DLD1 (cell line): ENCODE results near the gene MAST2.
"Not testable (repeated sequence)": the region's sequence is repeated elsewhere in the genome, so short reads cannot be mapped to it uniquely, and the experiment has no call there.

ENCODE experiments used
- in situ Hi-C: cut with HindIII; loops from 2 replicates; pipeline ENCODE4 v1.10.0; 2017; ENCODE audit warnings: low sequenced_read_pairs

The MAST2 gene

DNA sequence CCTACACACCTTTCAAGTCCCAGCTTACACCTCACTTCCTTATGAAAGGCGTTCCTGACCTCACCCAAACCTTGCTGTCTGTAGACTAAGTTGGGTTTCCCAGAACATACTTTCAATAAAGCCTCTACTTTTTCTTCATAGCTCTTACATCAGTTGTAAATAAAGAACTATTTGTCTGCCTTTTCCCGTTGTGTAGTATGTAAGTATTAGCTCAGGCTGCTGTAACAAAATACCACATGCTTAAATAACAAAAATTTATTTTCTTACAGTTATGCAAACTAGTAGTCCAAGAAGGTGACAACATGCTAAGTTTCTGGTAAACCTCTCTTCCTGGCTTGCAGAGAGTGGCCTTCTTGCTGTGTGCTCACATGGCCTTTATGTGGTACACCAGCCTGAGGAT is 86.7 kb downstream of the MAST2 start:
- in situ Hi-C loops: no loop called here

DNA sequence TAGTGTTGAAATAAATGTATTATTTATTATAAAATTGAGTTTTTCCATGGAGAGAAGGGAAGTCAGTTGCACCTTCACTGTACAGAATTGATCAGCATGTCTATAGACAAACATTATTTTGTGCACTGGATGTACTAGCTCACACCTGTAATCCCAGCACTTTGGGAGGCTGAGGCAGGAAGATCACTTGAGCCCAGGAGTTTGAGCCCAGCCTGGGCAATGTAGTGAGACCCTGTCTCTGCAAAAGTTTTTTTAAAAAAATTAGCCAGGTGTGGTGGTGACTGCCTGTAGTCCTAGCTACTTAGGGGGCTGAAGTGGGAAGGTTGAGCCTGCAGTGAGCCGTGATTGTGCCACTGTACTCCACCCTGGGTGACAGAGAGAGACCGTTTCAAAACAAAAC is 87.7 kb downstream of the MAST2 start:
- in situ Hi-C loops: no loop called here

GRCh38 chr1:45892068-45892785 is 88.8 kb downstream of the MAST2 start:
- in situ Hi-C loops: no loop called here

GRCh38 chr1:45894331-45894730 is 90.9 kb downstream of the MAST2 start:
- in situ Hi-C loops: no loop called here

- in situ Hi-C loops: no loop called here
Measured at GRCh38 chr1:45894921-45895320, 91.5 kb downstream of the MAST2 start.

GRCh38 chr1:45895406-45895805 is 92.0 kb downstream of the MAST2 start:
- in situ Hi-C loops: no loop called here

GRCh38 chr1:45906883-45907282 is 103.5 kb downstream of the MAST2 start:
- in situ Hi-C loops: no loop called here

DNA sequence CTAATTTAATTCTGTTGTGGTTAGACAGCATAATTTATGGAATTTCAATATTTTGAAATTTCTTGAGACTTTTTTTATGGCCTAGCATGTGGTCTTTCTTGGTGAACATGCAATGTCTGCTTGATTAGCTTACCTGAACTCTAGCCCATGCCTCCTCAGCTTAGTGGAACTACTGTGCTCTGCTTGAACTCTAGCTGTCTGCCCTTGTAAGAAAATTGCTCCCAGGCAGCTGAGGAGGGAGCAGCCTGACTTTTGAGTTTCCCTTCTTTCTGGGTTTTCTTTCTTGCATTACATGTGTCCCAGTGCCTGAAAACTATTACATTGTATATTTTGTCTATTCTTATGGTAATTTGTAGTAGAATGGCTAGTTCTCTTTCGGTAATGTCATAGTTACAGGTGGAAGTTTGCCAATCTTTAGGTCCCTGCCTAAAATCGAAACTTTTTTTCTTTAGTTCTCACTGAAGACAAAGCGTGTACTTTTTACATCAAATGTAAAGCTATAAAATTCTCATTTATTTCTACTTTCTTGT is 105.3 kb downstream of the MAST2 start:
- in situ Hi-C loops: no loop called here

DNA sequence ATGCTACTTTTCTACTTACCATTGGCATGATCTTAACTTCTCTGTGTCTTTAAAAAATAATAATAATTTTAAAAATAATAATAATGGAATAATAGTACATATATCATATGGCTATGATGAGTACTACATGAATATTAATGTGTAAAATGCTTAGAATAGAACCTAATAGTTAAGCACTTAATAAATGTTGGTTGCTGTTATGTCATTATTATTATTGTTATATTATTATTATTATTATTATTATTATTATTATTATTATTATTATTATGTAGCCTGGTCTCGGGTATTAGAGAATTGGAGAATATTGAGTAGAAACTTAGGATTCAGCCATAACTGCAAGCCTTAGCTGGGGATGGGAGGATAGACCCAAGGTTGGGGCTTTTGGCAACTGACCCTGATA is 108.2 kb downstream of the MAST2 start:
- in situ Hi-C loops: no loop called here

DNA sequence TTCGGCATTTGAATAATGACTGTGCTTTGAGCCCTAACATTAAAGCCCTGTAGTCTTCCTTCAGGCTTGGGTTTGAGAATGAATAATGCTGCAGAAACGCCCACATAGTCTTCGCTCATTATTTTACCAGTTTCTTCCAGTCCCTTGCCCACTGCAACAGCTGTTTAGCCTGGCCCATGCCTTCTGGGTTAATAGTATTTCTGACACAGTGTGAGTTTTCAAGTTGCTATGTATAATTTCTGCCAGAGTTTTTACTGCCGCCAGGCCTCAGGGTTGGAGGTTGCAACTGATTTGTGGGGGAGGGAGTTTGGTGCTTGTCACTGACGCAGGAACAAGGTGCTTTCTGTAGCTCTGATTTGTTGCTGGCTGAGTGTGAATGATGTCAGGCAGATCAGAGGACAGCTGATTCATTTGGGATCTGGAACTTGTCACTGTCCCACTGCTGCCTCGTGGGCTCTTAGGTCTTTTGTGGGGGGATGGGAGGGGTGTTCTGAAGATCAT is 109.8 kb downstream of the MAST2 start:
- in situ Hi-C loops: no loop called here

DNA sequence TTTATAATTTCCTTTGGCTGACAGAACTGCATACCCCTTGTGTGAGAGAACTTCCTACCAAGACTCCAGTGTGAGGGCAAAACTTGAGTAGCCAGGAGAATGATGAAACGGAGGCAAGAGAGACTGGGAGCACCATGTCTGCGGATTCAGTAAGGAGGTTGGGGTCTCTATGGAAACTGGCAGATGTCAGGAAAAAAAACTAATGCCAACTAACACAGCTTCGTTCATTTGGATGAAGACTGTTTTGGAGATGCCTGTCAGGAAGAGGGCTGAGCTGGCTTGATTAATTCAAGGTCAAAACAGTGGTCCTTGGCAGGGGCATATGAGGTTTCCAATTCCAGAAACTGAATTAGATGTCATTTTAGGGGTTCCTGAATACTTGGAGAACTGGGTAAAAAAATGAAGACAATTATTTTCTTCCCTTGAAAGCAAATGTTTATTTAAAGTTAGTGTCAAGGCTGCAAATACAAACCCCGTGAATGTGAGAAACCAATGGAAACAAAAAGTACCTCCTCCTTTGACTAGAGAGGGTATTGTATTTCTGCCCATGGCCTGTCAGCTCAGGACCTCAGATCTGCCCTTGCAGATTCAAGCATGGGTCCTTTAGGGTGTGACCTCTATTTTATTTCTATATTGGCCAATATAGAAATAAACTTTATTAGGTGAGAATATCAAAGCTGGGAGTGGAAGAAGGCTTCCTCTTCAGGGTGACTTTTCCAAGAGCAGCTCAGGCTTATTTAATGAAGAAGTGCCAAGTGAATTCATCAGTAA is 110.5 kb downstream of the MAST2 start:
- in situ Hi-C loops: no loop called here

- in situ Hi-C loops: no loop called here
Measured at GRCh38 chr1:45914836-45915235, 111.4 kb downstream of the MAST2 start.

DNA sequence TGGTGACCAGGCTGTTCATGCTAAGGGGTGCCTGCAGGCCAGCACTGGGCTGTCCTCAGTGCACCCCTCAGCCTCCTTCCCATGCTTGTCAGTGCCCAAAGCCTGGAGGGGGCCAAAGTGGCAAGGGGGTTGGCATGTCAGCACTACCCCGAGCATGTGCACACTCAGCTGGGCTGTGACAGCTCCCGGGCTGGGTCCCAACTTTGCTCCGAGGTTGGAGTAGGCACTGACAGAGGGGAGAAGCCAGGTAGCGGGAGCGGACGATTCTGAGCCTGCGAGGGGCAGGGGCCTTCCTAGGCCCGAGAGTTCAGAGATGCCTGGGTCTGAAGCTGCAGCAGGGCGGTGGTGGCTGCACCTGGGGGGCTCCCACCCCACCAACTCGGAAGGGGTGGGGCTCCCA is 119.0 kb downstream of the MAST2 start:
- in situ Hi-C loops: no loop called here

GRCh38 chr1:45922813-45923212 is 119.4 kb downstream of the MAST2 start:
- in situ Hi-C loops: no loop called here

DNA sequence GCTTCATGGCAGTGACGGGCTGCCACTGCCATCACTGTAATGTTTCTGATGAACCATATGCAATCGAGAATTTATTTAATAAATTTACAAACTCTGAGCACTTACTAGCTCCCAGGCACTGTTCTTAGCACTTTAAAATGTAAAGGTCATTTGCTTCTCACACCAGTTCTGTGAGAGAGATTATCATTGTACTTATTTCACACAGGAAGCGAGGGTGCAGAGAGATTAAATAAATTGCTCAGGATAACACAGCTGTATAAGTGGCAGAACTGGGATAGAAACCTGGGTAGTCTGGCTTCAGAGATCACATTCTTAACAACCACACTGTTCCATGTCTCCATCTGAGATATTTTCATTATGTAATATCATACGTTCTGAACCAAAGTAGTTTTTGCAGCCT is 119.9 kb downstream of the MAST2 start:
- in situ Hi-C loops: no loop called here

- in situ Hi-C loops: no loop called here
Measured at GRCh38 chr1:45924736-45925135, 121.3 kb downstream of the MAST2 start.

DNA sequence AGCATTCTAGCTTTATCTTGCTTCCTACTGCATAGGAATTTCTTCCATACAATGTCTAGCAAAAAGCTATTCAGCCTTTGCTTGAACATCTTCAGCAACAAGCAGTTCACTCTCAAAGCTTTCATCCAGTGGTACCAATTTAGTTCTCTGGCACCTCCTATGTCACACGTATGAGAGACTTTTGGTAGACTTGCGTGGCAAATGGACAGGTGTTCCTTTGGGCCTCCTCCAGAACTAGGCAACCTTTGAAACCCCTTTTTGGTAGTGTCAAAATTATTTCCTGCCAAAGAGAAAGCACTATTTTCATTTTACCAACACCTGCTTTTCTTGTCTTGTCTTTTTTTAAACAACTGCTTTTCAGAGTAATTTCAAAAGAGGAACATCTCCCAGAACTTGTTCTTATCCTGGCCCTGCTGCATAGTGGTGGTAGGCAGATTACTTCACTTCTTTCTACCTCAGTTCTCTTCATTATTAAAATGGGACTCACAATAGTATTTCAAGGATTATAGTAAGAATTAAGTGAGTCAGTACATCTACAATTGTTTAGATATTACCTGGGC is 122.4 kb downstream of the MAST2 start:
- in situ Hi-C loops: no loop called here

DNA sequence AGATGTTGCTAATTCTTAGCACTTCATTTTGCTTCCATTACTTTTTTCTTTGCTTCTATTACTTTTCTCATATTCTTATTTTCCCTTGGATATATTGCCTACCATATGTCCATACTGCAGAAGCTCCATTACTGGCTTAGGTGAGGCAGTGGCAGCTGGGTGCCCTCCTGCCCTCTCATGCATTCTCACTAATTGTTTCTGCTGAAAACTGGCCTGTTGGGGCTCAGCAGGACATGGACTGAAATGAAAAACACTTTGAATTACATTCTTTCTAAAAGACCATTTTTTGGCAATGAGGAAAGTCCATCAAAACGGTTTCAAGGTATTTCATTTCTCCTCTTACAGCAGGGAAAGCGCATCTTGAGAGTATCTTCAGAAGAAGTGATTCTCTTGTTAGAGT is 122.9 kb downstream of the MAST2 start:
- in situ Hi-C loops: no loop called here

DNA sequence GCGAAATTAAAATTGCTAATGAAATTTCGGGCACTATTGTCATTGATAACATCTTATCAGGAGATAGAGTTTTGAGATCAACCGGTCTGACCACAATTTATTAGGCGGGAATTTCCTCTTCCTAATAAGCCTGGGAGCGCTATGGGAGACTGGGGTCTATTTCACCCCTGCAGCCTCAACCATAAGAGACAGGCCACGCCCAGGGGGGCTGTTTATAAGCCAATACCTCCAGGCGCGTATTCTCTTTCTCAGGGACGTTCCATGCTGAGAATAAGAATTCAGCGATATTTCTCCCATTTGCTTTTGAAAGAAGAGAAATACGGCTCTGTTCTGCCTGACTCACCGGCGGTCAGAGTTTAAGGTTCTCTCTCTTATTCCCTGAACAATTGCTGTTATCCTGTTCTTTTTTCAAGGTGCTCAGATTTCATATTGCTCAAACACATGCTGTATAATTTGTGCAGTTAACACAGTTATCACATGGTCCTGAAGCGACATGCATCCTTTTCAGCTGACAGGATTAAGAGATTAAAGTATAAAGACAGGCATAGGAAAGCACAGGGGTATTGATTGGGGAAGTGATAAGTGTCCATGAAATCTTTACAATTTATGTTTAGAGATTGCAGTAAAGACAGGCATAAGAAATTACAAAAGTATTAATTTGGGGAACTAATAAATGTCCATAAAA is 124.0 kb downstream of the MAST2 start:
- in situ Hi-C loops: not testable (repeated sequence)

- in situ Hi-C loops: no loop called here
Measured at GRCh38 chr1:45928486-45929205, 125.2 kb downstream of the MAST2 start.
